ENCODE results near the gene ZNF619. TPM values are rescaled to one million over a fixed set of nuclear protein-coding genes. Genes with fewer than 3 reads are reported as not detected.

Gene ZNF619
- polyA plus RNA-seq, 1 experiment, result 4.7 TPM

DNA sequence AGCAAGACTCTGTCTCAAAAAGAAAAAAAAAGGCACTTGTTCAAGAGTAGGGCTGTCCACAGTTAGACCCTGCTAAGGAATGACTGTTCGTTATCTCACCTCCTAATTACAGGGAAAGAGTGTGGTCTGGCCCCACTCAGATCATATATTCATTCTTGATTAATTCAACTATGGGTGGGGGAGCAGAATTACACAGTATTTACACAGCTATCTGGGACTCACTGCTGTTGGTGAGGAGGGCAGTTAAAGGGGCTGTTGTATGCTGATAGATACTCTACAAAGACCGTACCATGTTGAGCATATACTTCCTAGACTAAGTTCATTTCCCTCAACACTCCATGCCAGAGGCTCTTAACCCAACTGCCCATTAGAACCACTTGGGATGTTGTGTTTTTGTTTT is 25.1 kb downstream of the ZNF619 start:
- no peak for DNase-seq (ENCODE audit: low read depth, low spot score)
- H3K27me3 ChIP-seq (ENCODE audit: control insufficient read depth, insufficient read depth, low read length), result no peaks in the 10 kb centered on the region
- no peak overlapping the region for H3K27ac ChIP-seq (ENCODE audit: low read depth, low read length)
- ChIA-PET POLR2A (no interaction called here), CTCF (no interaction called here)
- TF ChIP-seq, protein P1, sequence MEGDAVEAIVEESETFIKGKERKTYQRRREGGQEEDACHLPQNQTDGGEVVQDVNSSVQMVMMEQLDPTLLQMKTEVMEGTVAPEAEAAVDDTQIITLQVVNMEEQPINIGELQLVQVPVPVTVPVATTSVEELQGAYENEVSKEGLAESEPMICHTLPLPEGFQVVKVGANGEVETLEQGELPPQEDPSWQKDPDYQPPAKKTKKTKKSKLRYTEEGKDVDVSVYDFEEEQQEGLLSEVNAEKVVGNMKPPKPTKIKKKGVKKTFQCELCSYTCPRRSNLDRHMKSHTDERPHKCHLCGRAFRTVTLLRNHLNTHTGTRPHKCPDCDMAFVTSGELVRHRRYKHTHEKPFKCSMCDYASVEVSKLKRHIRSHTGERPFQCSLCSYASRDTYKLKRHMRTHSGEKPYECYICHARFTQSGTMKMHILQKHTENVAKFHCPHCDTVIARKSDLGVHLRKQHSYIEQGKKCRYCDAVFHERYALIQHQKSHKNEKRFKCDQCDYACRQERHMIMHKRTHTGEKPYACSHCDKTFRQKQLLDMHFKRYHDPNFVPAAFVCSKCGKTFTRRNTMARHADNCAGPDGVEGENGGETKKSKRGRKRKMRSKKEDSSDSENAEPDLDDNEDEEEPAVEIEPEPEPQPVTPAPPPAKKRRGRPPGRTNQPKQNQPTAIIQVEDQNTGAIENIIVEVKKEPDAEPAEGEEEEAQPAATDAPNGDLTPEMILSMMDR (IDR thresholded peaks at IDR 0.05; ENCODE audit: low read depth, low read length), result no peak
- H3K9me3 ChIP-seq (ENCODE audit: control insufficient read depth, insufficient read depth, low read length), result no peaks in the 10 kb centered on the region; the same call in 1 of the 2 replicates
- no peak overlapping the region for H3K4me3 ChIP-seq (ENCODE audit: low read depth, low read length)

DNA sequence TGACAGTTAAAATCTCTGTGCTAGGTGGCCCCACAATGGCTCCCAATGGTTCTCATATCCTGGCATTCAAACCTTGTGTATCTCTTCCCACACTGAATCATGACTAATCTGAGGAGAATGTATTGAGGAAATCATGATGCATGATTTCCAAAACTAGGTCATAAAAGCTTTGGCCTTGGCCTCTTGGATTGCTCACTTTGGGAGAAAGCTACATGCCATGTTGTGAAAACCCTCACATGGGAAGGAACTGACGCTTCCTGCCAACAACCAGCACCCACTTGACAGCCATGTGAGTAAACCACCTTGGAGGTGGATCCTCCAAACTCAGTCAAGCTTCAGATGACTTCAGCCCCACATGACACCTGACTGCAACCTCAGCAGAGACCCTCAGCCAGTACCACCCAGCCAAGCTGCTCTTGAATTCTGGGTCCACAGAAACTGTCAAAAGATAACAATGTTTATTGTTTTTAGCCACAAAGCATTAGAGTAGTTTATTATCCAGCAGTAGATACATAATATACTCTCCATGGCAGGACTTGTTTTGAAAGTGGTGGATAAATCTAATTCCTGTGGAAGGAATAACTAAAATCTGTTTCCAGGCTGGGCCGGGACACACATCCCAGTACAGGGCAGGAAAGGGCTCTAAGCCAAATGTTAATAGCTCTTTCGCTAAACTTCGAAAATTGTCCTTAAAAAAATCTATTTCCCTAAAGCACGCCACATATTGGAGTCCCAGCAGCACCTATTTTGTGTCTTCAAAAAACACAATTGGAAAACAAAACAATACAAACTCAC is 27.9 kb downstream of the ZNF619 start:
- peak; percentile 82 for DNase-seq (ENCODE audit: low read depth, low spot score)
- Histone ChIP-seq H3K4me3 (ENCODE audit: low read depth, low read length) (no peak overlapping the region), H3K27me3 (ENCODE audit: control insufficient read depth, insufficient read depth, low read length) (no peaks in the 10 kb centered on the region), H3K27ac (ENCODE audit: low read depth, low read length) (peak overlapping the region; percentile 80), H3K9me3 (ENCODE audit: control insufficient read depth, insufficient read depth, low read length) (no peaks in the 10 kb centered on the region; the same call in 1 of the 2 replicates)
- TF ChIP-seq, protein P1 (IDR thresholded peaks at IDR 0.05; ENCODE audit: low read depth, low read length), result no peak
- ChIA-PET POLR2A (interaction anchor here (0.5 to 1.6 kb wide), 4 partner anchors 20 to 51 kb away, joined by 3 to 8 read pairs (median 3); partner anchors contain the start of gene ZNF621), CTCF (interaction anchor here (1.3 kb wide), 4 partner anchors 27 to 195 kb away, joined by 4 to 6 read pairs (median 6); partner anchors contain the start of gene EIF1B)

DNA sequence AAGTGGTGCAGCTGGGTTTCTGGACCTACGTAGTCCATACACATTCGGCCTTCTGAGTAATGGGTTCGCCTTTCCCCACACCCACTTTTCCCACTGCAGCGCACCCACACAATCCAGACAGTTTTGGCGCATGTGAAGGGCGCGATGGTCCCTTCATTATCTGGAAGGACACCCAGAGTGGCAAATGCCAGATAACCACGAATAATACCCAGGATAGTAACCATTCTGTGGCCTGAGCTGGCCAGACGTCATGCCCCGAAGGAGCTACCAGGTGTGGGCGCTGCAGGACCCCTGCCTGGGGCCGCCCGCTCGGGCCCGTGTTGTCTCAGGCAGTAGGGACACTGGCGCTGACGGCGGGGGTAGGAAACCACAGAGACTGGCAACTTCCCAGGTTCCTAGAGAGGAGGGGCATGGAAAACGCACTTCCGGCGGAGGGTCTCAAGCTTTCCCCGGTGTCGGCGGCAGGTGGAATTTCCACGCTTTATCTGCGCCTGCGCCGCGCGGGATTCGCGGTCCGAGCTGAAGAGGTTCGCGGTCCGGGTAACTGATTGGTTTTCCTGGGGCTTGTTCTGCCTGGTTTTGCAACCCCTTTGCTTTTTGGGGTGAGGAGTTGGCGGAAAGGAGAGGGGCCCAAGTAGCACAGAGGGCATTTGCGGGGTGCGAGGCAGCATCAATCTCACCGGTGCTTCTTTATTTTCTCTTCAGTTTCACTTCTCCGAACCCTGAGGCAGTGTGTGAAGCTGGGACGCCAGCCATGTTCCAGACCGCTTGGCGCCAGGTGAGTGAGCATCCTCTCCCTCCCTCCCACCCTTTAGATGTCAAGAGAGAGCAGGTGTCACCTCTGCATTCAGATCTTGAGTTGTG is 28.9 kb downstream of the ZNF619 start, which contains the start of gene ZNF620:
Gene ZNF620, plus strand, starts transcription at position 441 of the 864 bp plus-strand sequence. Its CDS starts 314 bp downstream, at position 755.
- POLR2A ChIA-PET, result interaction anchor here (1.0 to 1.6 kb wide), 3 partner anchors 19 to 52 kb away, joined by 3 to 8 read pairs (median 3); partner anchors contain the start of gene ZNF621

DNA sequence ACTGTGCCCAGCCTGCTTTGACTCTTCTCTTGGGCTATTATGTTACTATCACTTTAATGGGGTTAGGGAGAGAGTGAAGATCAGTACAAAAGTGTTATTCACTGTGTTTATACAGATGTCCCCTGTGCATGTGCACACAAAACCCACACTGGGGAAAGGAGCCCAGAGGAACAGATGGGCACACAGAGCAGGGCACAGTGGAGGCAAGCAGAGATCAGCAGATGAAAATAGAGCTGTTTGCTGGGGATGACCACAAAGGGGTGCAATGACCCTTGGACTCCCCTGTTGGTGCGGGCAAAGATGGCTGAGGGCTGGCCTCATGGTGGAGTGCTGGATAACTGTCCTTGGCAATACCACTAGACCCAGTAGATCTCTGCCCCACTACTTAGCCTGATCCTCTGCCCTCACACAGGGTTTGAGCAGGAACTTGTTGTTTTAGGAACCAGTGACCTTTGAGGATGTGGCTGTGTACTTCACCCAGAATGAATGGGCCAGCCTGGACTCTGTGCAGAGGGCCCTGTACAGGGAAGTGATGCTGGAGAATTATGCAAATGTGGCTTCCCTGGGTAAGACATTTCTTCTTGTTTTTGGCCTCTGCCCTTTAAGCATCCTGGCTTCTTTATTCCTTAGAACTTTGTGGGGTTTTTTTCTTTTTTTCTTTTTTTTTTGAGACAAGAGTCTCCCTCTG is 34.3 kb downstream of the ZNF619 start:
- no peaks in the 10 kb centered on the region for H3K9me3 ChIP-seq (ENCODE audit: control insufficient read depth, insufficient read depth, low read length)
- H3K27ac ChIP-seq (ENCODE audit: low read depth, low read length), result no peak overlapping the region
- H3K27me3 ChIP-seq (ENCODE audit: control insufficient read depth, insufficient read depth, low read length), result no peaks in the 10 kb centered on the region
- no peak overlapping the region for H3K4me3 ChIP-seq (ENCODE audit: low read depth, low read length)
- CTCF ChIA-PET, result no interaction called here
- no peak for DNase-seq (ENCODE audit: low read depth, low spot score)
- POLR2A ChIA-PET, result no interaction called here
- TF ChIP-seq, protein P1 (IDR thresholded peaks at IDR 0.05; ENCODE audit: low read depth, low read length), result no peak

More for the DNA sequence above, 28.9 kb downstream of the ZNF619 start, which contains the start of gene ZNF620:
- peak within 1 kb of the TSS; percentile 80 for H3K27ac ChIP-seq (ENCODE audit: low read depth, low read length)
- TF ChIP-seq, protein P1 (IDR thresholded peaks at IDR 0.05; ENCODE audit: low read depth, low read length), result peak; percentile 36
- no peaks in the 10 kb centered on the region for H3K27me3 ChIP-seq (ENCODE audit: control insufficient read depth, insufficient read depth, low read length)
- DNase-seq (ENCODE audit: low read depth, low spot score), result no peak
- CTCF ChIA-PET, result interaction anchor here (0.6 to 1.3 kb wide), 6 partner anchors 28 to 1491 kb away, joined by 3 to 6 read pairs (median 4); partner anchors contain the start of gene EIF1B
- H3K4me3 ChIP-seq (ENCODE audit: low read depth, low read length), result peak within 1 kb of the TSS; percentile 71
- H3K9me3 ChIP-seq (ENCODE audit: control insufficient read depth, insufficient read depth, low read length), result no peaks in the 10 kb centered on the region; the same call in 1 of the 2 replicates
